DMS79 treated with DMSO at 0.1 percent for 48 hours (cell line): ENCODE data around the gene CHFR.
"Not testable (repeated sequence)": the region's sequence is repeated elsewhere in the genome, so short reads cannot be mapped to it uniquely, and the experiment has no call there.

Source experiments
- DNase-seq: peaks from one replicate; lab custom pipeline; 2025; lab: John Stamatoyannopoulos, UW

The CHFR gene

DNA sequence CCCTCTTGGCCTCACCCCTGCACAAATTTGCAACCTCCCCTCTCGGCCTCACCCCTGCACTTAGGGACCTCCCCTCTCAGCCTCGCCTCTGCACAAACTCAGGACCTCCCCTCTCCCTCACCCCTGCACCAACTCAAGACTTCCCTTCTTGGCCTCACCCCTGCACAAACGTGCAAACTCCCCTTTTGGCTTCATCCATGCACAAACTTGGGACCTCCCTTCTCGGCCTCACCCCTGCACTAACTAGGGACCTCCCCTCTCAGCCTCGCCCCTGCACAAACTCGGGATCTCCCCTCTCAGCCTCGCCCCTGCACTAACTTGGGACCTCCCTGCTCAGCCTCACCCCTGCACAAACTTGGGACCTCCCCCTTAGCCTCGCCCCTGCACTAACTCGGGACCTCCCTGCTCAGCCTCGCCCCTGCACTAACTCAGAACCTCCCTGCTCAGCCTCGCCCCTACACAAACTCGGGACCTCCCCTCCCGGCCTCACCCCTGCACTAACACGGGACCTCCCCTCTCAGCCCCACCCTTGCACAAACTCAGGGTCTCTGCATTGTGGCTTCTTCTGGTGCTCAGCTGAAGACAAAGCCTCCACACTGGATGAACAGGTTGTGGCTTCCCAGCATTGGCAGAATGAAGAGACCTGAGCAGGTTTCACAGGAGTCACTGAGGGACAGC, 47.7 kb downstream of the CHFR start:
- no peak for DNase-seq

DNA sequence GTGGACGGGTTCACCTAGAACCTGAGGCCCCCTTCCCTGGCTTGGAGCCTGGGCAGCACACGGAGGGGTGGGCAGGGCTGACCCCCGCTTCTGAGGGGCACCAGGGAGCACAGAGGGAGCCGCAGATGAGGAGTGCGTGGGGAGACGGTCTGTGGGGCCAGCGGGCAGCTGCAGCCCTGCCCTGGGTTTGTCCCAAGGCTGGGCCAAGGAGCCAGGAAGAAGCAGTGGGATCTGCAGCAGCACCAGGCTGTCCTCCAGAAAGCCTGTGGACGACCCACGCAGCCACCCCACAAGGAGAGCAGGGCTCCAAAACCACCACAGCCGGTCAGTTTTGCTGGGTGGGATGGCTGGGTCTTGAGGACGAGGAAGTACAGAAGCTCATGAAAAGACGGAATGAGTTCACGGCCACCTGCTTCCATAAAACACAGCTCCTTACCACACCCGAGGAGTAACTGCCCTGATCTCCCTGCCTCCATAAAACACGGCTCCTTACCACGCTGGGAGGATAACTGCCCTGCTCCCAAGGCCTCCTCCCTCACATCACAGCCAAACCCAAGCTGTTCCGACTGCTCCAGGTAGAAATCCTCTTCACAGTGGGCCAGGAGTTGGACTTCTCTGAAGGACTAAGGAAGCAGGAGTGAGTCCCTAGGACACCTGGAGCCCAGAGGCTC, 48.9 kb downstream of the CHFR start:
- no peak for DNase-seq

DNA sequence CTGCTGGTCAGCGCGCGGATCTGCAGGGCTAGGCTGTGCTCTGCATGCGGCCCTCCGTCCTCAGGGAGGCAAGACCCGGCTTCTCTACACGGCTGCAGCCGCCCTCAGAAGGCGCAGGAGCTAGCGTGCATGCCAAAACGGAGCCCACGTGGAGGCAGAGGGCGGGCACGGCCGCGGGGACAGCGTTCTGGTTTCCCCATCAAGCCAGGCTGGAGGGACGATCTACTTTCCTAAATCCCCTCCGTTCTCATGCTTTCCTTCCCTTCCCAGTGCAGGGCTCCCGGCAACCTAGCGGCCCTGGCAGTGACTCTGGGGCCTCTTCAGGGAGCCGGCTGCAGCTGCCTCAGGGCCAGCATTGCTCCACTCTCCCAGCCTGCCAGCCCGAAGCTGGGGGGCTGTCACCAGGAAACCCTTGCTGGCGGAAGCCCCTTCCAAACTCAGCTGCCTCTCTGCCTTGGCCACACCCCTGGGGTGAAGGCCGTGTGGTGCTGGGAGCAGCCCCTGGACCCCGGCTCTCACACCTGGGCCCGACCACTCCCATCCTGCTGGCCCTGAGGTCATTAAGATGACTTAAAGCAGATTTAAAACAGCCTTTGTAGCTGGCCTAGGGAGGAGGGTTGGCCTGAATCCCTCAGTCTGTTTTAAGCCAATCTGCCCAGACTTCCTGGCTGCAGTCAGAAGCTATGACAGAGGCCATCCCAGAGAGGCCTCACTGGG, 49.6 kb downstream of the CHFR start:
- no peak for DNase-seq

DNA sequence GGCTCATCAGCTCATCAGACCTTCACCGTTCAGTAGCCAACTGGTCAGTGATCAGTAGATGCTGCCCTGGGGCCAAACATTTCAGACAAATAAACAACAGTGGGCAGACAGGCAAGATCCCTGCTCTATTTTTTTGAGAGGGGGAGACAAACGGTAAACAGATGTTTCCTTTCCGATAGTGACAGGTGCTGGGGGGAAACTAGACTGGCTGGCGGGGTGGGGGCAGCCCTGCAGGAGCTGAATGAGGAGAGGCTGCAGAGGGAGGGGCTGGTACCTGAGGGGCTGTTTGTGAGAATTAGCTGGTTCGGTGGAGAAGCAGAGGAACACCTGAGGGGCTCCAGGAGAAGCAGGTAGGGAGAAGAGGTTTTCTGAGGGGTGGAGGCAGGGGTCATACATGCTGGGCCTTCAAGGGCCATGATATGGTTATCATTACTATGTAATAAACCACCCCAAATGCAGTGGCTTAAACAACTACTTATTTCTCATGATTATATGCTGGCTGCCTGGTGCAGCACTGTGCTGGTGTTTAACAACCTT, 50.5 kb downstream of the CHFR start:
- no peak for DNase-seq

DNA sequence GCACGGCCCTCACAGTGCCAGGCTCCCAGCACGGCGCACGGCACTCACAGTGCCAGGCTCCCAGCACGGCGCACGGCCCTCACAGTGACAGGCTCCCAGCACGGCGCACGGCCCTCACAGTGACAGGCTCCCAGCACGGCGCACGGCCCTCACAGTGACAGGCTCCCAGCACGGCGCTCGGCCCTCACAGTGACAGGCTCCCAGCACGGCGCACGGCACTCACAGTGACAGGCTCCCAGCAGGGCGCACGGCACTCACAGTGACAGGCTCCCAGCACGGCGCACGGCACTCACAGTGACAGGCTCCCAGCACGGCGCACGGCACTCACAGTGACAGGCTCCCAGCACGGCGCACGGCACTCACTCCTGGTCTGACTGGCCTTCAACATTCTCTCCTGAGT, 51.2 kb downstream of the CHFR start:
- DNase-seq = not testable (repeated sequence)

DNA sequence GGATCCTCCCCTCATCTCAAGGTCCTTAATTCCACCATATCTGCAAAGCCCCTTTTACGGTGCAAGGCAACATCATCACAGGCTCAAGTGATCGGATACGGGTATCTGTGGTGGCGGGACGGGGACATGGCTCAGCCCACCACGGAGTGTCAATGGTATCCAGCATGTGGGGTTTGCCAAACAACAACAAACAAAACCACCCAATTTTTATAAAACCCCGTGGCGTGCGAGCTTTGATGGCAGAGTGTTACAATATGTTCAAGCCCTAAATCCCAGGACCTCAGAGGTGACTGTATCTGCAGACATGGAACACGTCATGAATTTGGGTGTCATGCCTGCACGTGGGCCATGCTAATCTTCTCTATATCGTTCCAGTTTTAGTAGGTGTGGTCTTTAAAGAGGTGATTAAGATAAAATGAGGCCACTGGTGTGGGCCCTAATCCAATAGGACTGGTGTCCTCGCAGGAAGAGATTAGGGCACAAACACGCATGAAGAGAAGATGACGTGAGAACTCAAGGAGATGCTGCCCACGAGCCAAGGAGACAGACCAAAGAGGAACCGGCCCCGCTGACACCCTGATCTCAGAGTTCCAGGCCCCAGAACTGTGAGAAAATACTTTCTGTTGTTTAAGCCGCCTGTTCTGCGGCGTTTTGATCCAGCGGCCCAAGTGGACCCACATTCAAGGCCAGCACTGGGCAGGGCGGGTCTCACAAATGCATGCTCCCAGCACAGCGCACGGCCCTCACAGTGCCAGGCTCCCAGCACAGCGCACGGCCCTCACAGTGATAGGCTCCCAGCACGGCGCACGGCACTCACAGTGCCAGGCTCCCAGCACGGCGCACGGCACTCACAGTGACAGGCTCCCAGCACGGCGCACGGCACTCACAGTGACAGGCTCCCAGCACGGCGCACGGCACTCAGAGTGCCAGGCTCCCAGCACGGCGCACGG, 52.1 kb downstream of the CHFR start:
- no peak for DNase-seq

DNA sequence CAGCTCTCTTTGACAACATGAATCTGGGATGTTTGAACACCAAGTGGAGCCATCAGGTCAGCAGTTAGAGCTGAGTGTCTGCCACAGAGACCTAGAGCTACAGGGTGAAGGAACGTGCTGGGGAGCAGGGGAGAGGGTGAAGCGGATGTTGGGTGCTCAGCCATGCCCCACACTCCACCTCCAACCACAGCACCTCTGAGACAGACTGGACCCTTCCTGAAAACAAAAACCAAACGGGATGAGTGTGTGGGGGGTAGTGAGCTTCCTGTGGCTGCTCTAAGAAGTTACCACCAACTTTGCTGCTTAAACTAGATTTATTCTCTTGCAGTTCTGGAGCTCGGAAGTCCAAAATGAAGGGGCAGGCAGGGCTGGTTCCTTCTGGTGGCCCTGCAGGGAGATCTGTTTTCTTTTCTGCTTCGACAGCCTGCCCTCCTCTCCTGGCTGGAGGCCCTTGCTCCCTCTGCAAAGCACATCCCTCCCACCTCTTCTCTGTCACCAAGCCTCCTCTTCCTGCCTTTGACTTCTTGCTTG, 53.2 kb downstream of the CHFR start:
- DNase-seq = no peak

DNA sequence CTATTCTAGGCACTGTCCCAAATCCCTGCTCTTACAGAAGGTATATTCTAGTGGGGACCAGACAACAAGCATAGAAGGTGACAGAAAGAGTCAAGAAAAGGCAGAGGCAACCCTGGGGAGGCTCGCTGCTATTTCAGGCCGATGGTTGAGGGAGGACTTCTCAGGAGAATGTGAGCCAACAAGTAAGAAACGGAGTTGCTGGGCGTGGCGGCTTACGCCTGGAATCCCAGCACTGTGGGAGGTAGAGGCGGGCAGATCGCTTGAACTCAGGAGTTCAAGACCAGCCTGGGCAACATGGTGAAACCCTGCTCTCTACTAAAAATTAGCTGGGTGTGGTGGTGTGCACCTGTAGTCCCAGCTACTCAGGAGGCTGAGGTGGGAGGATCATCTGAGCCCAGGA, 54.1 kb downstream of the CHFR start:
- no peak for DNase-seq

DNA sequence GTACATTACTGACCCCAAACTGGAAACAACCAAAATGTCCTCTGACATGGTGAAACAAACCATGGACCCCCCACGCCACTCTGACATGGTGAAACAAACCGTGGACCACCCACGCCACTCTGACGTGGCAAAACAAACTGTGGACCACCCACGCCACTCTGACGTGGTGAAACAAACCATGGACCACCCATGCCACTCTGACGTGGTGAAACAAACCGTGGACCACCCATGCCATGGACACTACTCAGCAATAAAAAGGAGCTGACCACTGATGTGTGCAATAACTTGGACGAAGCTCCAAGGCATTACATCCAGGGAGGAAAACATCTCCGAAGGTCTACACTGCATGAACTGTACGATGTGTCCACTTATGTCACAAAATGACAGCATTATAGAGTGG, 55.6 kb downstream of the CHFR start:
- no peak for DNase-seq

DNA sequence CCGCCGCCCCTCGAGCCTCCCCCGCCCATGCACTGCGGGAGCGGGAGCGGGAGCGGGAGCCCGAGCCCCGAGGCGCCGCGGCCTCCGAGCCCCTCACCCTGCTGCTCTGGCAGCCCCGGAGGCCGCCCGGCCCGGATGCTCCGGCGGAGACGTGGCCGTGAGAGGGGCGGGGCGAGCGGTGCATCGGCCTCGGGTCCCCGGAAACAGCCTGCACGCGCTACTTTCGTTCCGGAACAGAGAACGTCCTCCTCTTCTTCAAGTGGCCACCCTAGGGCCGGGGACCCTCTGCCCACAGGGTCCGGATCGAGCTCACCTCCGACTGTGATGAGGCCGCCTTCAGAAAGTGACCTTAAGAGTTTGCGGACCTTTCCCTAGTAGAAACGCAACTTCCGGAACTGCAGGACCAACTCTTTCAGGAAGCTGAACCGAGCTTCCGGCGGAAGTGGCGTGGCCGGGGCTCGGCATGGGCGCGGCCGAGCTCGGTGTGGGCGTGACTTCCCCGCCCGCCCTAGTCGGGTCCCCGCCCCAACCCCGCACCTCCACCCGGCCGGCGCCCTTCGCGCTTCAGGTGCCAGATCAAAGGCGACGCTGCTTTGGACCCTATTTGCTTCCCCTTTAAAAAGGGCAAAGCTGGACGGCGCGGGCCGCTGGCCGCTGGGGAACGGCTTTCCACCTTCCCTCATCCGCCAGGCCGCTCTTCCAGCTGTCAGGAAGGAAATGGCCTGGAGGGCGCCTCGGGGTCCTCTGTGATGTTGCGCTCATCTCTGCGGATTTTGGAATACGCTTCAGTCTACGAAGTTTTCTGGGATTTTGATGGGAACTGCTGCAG, 58.5 kb downstream of the CHFR start, which contains the start of gene GOLGA3:
Gene GOLGA3 (minus strand): TSS at position 164 of the 829 bp plus-strand sequence. CDS start 6,741 bp downstream, outside the sequence.
- peak; percentile 83 for DNase-seq

DNA sequence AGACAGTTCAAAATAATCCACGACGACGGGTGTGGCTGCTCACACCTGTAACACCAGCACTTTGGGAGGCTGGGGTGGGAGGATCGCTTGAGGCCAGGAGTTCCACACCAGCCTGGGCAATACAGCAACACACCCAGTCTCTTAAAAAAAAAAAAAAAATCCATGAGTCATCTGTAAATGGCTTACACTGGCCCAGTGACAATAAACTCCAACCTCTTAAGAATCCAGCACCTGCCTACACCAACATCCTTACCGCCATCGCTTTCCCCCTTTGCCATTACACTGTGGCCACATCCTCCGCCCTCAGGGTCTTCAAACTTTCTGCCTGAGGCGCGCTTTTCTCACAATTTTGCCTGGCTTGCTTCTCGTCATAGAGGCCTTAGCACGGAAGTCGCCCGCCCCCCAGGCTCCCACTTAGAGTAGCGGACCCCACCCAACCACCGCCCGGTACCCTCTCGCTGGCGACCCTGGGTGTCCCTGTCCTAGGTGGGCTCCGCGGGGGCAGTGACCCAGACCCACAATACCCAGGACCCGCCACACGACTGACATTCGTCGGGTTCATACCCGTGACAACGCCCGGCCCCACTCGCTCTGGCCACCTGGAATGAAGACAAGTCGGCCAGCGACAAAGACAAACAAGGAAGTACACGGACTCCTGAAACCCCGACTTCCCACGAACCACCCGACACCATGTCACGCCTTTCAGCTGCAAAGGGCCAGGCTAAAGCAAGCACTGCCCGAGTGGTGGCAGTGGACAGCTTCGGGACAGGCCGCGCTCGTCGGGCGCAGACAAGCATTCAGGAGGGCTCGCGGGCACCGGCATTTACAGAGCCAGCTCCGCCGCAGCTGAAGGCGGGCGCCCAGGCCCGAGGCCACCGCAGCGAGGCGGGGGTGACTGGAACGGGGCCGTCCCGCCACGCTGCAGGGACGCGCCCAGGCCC, 59.4 kb downstream of the CHFR start:
- peak; percentile 19 for DNase-seq

DNA sequence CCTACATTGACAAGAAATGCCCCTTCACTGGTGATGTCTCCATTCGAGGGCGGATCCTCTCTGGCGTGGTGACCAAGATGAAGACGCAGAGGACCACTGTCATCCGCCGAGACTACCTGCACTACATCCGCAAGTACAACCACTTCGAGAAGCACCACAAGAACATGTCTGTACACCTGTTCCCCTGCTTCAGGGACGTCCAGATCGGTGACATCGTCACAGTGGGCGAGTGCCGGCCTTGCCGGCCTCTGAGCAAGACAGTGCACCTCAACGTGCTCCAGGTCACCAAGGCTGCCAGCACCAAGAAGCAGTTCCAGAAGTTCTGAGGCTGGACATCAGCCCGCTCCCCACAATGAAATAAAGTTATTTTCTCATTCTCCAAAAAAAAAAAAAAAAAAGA, 61.5 kb downstream of the CHFR start:
- no peak for DNase-seq

DNA sequence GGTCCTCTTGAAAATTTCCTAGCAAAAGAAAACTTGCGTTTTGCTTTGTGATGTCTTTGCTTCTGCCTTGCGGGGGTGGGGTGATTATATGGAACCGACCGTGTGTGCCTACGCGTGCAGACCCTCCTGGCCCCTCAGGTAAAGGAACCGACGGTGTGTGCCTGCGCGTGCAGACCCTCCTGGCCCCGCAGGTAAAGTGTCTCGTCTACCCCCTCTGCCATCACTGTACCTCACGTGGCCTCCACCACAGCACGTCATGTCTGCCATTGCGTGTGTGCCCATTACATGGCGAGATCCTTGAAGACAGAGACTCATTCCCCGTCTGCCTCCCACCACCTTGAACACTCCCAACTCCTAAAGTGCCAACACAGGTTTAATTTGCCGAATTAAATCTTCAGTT, 62.3 kb downstream of the CHFR start:
- DNase-seq = no peak

DNA sequence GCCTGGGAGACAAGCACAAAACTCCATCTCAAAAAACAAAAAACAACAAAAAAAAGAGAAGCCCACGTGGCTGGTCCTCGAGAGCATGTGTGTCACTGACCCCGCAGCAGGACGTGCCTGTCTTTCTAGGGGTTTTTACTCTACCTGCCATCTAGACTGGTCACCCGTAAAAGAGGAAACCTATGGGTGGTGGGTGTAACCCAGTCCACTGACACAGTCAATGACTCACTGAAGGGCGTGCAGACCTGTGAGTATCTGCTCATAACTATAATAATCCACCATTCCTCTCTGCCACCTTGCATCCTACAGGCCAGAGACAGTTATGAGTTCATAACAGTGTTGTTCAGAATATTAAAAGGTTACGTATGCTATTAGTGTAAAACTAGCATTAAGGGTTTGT, 63.4 kb downstream of the CHFR start:
- DNase-seq = no peak

DNA sequence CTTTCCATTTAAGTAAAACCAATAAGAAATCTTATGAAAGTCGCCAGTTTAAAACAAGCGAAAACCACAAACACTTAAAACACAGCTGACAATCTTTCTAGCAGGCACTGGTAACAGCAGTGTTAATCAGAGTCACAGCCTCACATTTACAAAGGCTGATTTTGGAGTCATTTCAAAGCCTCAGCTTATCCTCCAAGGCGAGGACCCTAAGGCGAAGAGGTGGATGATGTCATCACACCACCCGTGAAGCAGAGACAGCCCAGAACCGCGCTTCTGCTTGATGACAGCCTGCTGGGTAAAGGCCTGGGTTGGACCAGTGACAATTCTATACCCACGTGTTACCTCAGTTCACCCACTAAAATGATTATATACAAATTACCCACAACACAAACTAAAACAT, 68.8 kb downstream of the CHFR start:
- DNase-seq = no peak

DNA sequence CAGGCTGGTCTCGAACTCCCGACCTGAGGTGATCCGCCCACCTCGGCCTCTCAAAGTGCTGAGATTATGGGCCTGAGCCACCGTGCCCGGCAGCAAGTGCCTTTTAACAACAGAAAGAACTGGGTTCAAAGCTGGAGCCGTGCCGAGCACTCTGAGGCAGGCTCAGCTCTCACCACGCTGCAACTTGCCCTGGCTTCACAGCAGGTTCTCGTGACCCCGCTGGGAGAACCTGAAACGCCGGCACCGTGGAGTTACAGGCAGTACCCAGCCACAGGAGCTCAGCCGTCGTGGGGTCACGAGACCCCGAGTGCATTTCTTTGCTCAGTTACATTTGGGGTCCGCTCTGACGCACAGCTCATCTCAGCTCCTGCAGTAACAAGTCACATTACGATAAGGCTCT, 73.2 kb downstream of the CHFR start:
- DNase-seq = no peak

DNA sequence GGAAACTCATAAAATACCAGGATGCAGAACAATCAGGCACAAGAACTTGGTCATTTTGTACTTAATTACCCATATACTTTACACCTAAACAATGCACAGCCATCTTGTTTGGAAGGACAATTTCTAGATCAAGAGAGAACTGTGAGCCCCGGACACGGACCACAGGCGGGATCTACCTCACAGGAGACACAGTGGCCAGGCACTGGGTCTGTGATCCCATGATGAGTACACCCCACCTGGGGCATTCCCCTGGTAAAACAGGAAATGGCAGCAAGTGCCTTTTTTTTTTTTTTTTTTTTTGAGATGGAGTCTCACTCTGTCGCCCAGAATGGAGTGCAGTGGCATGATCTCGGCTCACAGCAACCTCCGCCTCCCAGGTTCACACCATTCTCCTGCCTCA, 74.0 kb downstream of the CHFR start:
- no peak for DNase-seq

DNA sequence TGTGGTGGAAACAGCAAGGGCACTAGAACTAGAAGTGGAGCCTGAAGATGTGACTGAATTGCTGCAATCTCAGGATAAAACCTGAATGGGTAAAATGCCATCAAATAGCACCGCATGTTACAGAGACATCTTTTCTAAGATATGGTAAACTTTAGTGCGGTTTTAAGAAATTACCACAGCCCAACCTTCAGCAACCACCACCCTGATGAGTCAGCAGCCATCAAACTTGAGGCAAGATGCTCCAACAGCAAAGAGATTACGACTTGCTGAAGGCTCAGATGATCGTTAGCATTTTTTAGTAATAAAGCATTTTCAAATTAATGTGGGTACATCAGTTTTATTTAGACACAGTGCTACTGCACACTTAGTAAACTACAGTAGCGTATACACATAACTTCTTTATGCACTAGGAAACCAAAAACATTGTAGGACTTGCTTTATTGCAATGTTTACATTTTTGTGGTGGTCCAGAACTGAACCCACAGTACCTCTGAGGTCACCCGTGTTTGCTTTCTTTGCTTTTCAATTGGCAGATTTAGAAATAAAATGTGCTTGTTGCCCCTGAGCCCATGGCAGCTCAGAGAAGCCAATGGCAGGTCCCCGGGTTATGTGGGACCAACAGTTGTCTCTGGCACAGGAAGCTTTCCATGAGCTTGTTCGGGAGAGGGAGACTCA, 74.6 kb downstream of the CHFR start:
- no peak for DNase-seq

DNA sequence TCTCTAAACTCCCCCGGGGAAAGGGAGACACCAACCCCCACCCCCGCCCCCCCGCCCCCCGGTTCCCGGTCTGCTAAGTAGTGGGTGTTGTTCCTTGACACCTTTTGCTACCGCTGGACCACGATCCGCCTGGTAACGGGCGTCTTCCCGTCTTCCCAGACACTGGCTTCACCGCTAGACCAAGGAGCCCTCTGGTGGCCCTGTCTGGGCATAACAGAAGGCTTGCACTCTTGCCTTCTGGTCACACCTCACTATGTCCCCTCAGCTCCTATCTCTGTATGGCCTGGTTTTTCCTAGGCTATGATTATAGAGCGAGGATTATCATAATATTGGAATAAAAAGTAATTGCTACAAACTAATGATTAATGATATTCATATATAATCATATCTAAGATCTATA, 78.0 kb downstream of the CHFR start:
- DNase-seq = not testable (repeated sequence)
